Duodenal mucosa (tissue), 2 donors: Measurements from ENCODE around the gene GJA5.

ENCODE experiments used
- H3K27ac ChIP-seq: one replicate; pipeline ENCODE4 v1.7.0; 2013; ENCODE audit warnings: low read depth, low read length
- H3K27me3 ChIP-seq, 2 donors: one replicate each; pipeline ENCODE4 v1.7.0; 2013; ENCODE audit warnings: low read length in 2 of 2, control low read depth in 1 of 2; ENCODE audit not compliant: insufficient read depth in 2 of 2, control insufficient read depth in 1 of 2
- H3K36me3 ChIP-seq, 2 donors: one replicate each; pipeline ENCODE4 v1.7.0; 2013; ENCODE audit warnings: low read length in 2 of 2, control low read depth in 1 of 2; ENCODE audit not compliant: insufficient read depth in 2 of 2, control insufficient read depth in 1 of 2
- H3K4me1 ChIP-seq, 2 donors: one replicate each; pipeline ENCODE4 v1.7.0; 2013; ENCODE audit warnings: low read length in 2 of 2, control low read depth in 1 of 2; ENCODE audit not compliant: insufficient read depth in 2 of 2, control insufficient read depth in 1 of 2
- H3K4me3 ChIP-seq, 2 donors: one replicate each; pipeline ENCODE4 v1.7.0; 2013; ENCODE audit warnings: low read length in 2 of 2, low read depth in 1 of 2
- H3K9ac ChIP-seq, 2 donors: one replicate each; pipeline ENCODE4 v1.7.0; 2013; ENCODE audit warnings: low read length in 2 of 2, low read depth in 1 of 2
- H3K9me3 ChIP-seq, 2 donors: one replicate each; pipeline ENCODE4 v1.7.0; 2013; ENCODE audit warnings: low read length in 2 of 2, control low read depth in 1 of 2; ENCODE audit not compliant: control insufficient read depth in 1 of 2

GJA5 gene

GRCh38 chr1:147719029-147719698 lies 41.2 kb downstream of the GJA5 start:
- Histone ChIP-seq H3K36me3 (no peaks in the 10 kb centered on the region), H3K4me3 (no peak overlapping the region), H3K4me1 (peaks cover 6 to 8% of the 10 kb centered on the region in 2 donors), H3K9me3 (peaks cover 0 to 7% of the 10 kb centered on the region in 2 donors), H3K27me3 (no peaks in the 10 kb centered on the region), H3K9ac (no peak overlapping the region), H3K27ac (no peak overlapping the region)

- Histone ChIP-seq H3K27me3 (no peaks in the 10 kb centered on the region), H3K4me1 (peaks cover 6 to 8% of the 10 kb centered on the region in 2 donors), H3K4me3 (no peak overlapping the region), H3K27ac (no peak overlapping the region), H3K36me3 (no peaks in the 10 kb centered on the region), H3K9me3 (peaks cover 0 to 7% of the 10 kb centered on the region in 2 donors), H3K9ac (no peak overlapping the region)
Measured at GRCh38 chr1:147717706-147718097, 42.7 kb downstream of the GJA5 start.

- no peak overlapping the region for H3K4me3 ChIP-seq
- peaks cover 6 to 8% of the 10 kb centered on the region in 2 donors for H3K4me1 ChIP-seq
- no peaks in the 10 kb centered on the region for H3K27me3 ChIP-seq
- H3K9me3 ChIP-seq, result peaks cover 0 to 7% of the 10 kb centered on the region in 2 donors
- no peak overlapping the region for H3K9ac ChIP-seq
- H3K27ac ChIP-seq, result peak overlapping the region; percentile 50
- H3K36me3 ChIP-seq, result no peaks in the 10 kb centered on the region
Measured at GRCh38 chr1:147717051-147717705, 43.2 kb downstream of the GJA5 start.

- Histone ChIP-seq H3K9ac (no peak overlapping the region), H3K4me3 (no peak overlapping the region), H3K27me3 (no peaks in the 10 kb centered on the region), H3K9me3 (no peaks in the 10 kb centered on the region), H3K27ac (no peak overlapping the region), H3K36me3 (no peaks in the 10 kb centered on the region), H3K4me1 (peaks cover 5% of the 10 kb centered on the region in 2 donors)
Measured at GRCh38 chr1:147712605-147713004, 47.8 kb downstream of the GJA5 start.
